Activated T-cell treated with anti-CD3 and anti-CD28 coated beads, Interleukin-2, amount 50 U/mL, for 48 hours (primary cell): Measurements from ENCODE around the gene RAE1.

Experiments used
- DNase-seq, 2 experiments: peaks; one replicate each; pipeline ENCODE4 v3.0.0-alpha.2; 2020

The RAE1 gene

DNA sequence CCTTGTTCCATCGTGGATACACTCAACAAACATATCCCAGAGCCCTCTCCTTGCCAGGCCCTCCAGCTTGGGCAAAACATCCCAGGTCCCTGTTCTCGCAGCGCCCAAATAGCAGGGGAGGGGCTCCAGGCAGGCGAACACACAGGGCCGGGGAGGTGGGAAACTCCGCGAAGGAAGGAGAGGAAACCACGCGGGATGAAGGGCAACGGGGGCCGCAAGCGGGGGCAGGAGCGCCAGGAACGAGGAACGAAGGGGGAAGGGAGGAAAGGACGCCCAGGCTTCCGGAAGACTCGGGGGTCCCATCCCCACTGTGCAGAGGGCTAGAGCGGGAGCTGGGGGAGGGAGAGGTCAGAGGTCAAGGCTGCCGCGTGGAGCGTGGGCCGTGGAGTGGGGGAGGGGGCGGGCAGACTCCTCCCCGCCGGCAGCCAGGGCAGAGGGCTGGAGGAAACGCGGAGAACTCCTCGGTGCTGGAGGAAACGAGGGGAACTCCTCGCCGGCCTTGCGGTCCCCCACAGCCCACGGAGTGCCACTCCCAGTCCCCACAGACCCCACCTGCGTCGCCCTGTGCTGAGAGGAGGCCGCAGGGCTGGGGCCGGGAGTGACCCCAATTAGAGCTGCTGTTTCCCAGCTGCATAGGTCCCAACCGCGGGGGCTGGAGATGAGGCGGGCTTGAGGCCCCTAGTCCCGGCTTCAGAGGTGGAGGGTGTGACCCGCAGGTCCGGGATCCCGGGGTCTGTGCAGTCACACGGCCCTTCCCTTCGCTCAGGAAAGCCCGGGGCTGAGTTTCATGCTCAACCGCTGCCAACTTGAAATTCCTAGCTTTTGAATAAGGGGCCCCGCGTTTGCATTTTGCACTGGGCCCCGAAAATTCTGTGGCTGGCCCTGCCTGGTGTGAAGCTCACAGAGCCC, 38.9 kb downstream of the RAE1 start:
- DNase-seq: peak; percentile 79 to 80

DNA sequence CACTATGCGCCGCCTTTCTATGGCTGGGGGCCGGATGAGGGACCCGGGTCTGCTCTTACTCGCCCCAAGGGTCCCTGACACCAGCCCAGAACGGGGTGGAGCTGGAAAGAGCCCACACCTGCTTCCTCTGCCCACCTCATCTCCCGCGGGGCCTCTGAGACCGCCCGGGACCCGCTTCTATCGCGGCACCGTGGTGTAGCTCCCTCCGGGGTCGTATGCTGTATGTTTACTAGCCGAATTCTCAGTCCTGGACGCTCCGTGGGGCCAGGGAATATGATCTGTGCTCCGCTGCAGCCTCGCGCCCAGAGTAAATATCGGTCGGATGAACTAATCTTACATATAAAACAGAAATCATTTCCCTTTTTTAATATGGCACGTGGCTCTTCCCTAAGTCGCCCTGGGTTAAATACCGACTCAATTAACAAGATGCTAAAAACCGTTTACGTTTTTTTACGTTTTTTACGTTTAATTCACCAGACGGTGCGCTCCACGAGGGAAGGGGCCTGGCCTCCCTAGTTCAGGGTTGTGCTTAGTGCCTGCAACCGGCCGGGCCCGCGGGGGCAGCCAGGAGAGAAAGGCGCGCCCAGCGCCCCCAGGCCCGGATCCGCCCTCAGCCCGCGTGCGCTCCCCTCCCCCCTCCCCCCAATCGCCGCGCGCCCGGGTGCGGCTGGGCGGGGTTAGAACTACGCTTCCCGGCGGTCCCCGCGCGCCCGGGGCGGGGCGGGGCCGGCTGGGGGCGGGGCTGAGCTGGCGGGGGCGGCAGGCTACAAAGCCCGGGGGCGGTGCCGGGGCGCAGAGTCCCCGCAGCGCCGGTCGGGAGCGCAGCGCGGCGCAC, 39.8 kb downstream of the RAE1 start, which contains the start of gene RBM38:
TSS of gene RBM38 (plus strand) at position 793 of the 835 bp plus-strand sequence. CDS start 186 bp downstream, outside the sequence.
- peak; percentile 86 to 88 for DNase-seq

DNA sequence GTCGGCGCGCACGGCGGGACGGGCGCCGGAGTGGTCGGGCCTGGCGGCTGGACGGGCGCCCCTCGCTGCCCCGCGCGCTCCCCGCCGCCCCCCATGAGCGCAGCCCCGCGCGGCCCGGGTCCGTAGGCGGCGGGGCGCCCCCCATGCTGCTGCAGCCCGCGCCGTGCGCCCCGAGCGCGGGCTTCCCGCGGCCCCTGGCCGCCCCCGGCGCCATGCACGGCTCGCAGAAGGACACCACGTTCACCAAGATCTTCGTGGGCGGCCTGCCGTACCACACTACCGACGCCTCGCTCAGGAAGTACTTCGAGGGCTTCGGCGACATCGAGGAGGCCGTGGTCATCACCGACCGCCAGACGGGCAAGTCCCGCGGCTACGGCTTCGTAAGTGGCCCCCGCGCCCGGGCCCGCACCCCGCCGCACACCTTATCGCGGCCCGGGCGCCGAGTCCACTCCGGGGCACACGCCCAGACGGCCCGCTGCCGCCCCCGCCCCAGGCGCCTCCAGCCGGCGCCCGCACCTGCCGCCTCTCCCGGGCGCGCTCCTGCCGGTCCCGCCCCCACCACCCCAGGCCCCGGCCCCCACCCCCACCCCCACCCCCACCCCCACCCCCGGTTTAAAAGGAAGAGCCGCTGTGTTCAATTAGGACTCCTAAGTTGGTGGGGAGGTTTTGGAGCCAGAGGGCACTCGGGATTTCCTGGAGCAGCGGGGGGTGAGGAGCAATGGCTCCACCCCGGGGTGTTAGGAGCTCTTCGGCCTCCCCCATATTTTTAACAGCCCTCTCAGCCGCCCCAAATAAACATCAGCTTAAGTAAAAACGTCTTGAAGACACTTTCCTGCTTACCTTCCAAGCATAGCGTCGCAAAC, 40.6 kb downstream of the RAE1 start:
- peak; percentile 56 to 63 for DNase-seq

DNA sequence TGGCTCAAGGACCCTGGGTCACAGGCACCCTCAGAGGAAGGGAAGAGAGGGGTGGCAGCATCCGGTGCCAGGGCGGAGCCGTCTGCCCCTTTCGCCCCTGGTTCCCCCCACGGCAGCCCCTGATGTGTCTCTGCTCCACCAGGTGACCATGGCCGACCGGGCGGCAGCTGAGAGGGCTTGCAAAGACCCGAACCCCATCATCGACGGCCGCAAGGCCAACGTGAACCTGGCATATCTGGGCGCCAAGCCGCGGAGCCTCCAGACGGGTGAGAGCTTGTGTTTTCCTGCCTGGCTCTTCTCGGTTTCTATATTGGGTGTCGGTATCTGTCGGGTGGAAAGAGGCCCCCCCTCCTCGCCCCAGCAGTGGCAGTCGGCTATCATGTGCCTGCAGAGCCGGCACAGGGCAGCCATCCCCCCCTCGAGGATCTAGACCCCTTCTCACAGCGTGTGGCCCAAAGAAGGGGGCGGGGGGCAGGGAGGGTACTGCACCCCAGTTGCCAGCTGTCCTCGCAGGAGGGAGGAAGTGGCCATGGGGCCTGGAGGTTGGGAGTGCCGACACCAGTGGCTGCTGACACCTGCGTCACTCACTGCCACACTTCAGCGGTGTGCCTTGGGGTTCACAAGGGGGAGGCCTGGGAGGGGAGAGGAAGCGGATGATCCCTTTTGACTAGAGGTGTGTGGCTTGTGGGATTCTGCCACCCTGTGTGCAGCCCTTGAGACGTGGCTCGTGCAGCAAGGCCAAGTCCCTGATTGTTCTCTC, 41.6 kb downstream of the RAE1 start:
- peak; percentile 80 to 82 for DNase-seq

DNA sequence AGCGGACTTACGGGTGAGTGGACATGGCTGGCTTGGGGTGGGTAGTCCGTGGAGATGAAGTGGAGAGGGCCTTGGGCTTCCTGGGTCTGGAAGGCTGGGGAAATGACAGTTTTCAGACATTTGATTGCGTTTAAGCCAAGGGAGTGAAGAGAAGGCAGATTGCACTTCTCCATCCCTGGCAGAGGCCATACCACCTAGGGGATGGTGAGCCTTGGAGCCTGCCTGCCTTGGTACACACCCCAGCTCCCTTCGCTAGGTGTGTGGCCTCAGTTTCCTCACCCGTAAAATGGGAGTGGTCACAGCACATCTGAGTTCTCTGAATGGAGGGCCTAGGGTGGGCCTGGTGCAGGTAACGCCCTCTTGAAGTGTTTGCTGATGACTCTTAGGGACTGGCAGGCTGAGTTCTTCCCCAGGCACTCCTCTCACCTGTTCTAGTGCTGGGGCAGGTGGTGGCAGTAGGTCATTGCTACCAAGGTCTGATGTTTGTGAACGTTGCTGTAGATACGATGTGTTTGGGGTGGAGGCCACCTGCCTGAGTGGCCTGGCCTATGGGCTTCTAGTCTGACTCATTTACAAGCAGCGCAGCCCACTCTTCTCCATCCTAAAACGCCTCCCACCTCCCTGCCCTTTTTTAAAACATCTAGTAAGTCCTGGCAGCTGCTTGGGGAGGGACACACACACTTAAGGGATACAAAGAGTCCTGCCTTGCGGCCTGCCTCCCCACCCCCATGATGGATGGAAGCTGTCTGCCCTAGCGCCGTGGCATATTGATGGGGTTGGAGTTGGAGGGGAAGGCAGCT, 42.5 kb downstream of the RAE1 start:
- DNase-seq: no peak

DNA sequence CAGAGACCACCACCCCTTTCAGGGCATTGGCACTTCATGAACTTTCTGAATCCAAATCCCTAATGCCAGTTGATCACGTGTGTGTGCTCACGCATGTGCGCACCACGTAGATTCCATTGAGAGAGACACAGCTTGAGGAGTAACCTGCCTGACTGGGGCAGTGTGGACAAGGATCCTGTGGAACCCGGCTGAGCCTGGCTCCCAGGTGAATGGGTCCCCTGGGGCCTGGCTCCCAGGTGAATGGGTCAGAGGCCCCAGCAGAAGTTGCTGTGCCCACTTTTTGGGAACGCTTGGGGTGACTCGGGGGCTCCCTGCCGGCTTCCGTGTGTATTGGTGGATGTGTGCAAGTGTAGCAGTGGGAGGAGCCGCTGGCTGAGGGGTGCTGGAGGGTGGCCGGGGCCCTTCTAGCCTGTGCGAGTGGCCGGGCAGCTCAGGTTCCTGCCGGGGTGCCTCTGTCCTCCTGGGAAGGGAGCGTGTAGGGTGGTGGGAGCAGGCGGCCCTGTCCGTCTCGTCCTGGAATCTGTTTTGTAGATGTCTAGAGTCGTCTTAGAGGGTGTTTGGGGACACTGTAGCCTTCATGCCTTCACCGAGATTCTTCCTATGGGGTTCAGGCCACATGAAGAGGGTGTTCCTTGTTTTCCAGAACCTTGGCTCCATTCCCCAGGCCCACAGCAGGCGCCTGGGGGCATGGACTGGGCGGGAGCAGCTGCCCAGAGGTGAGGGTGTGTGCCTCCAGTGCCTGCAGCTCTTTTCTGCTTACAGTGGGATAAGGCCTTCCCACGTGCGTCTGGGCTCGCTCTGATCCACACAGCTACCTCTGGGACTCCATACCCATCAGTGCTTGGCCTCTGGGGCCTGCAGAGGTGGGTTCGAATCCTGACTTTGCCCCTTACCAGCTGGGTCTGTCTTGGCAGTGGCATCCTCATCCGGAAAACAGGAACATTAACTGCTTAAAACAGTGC, 43.3 kb downstream of the RAE1 start:
- no peak for DNase-seq

DNA sequence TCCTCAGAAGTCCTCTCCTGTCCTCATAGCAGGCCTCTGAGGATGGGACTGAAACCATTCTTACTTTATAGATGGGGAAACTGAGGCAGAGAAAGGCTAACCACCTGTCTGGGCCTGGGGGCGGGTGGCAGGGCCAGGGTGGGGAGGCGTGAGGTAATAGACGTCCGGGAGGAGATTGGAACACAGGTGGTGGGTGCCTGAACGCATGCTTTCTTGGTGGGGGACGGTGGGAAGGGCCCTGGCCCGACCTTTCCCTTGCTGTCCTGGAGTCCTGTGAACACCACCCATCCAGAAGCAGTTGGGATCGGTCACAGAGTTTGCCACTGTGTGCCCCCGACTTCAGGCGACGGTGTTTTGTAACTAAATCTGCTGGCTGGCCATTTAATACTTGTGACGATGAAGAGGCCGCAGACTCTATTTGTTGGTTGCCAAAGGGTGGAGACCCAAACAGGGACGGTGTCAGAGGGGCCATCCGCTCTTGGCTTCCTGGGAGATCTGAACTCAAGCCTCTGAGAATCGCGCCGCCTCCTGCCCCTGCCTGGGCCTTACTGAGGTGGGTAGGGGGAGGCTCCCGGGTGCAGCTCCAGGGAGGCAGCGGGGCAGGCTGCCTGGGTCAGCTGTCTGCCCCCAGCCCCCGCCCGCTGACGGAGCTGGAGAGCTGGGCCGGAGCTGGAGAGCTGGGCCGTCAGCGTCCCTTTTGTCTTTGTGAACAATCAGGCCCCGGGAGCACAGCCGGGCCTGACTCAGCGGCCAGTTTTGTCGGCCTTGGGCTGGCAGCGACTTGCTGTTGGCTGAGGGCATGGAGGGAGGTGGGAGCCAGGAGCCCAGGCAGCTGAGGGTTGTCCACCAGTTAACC, 44.3 kb downstream of the RAE1 start:
- no peak for DNase-seq

DNA sequence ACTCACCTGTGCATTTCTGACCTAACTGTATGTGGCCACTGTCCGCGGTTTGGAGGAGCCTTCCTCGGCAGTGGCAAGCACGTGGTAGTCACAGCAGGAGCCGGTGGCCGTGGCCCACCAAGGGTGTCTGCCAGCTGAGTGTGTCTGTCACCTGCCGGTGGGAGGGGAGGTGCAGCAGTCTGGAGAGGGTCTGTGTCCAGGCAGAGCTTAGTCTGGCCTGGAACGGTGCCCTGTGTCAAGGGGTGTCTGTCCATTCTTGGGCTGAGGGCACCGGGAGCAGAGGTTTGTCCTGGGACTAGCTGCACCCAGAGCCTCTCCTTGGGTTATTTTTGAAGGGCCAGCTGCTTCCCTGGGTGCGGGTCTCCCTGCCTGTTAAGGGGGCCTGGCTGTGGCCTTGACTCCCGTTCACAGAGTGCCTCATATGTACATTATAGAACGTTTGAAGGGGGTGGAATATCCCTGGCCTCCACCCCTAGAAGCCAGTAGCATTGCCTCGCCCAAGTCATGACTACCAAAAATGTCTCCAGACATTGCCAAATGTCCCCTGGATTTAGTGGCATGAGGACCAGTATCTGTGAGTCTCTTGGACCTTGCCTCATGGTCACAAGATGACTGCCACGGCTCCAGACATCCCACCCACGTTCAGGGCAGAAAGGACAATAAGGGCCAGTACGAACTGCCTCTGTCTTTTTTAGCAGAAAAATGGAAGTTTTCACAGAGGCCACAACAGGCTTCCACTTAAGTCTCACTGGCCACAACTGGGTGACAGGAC, 45.3 kb downstream of the RAE1 start:
- DNase-seq: no peak

DNA sequence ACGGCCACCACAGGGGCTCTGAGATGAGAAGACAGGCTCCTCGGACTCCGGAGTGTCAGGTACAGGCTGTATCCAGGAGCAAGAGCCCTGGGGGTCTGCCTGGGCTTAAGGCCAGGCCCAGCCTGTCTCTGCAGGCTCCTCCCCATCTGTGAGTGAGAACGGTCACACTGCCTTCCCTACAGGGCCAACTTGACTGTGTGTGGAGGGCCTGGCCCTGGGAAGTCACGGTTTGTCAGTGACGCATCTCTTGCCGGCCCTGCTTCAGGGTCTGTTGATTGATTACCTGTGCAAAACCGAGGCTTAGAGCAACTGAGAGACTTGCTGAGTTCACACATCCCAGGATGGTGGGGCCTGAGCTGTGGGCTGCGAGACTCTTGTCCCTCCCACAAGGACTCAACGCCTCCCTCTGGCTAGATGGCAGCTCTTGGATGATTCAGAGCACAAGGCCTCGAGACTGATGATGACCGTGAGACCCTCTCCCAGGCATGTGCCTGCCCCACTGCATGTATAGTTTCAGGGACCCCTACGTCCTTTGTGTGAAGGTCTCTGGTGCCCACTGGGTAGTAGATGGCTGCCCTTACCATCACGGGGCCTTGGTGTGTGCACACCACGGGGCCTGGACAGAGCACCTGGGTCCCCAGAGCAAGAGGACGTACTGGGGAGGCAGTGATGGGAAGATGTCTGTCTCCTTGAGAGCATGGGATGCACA, 46.1 kb downstream of the RAE1 start:
- peak; percentile 56 to 61 for DNase-seq

DNA sequence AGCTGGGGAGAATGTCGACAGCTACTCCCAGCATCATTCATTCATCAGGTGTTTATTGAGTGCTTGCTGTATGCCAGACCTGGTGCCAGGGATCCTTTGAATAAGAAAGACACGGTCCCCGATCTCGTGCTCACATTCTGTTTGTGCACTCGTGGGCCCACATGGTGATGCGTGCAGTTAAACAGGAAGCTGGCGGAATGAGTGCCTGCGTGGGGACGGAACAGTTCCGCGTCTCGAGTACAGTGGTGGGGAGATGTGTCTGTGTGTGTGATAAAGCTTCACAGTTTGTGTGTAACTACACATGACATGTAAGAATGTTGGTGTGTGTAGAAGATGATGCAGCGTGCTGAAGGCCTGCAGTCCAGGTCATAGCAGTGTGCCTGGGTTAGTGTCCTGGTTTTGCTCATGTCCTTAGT, 46.6 kb downstream of the RAE1 start:
- DNase-seq: peak; percentile 66 to 69

DNA sequence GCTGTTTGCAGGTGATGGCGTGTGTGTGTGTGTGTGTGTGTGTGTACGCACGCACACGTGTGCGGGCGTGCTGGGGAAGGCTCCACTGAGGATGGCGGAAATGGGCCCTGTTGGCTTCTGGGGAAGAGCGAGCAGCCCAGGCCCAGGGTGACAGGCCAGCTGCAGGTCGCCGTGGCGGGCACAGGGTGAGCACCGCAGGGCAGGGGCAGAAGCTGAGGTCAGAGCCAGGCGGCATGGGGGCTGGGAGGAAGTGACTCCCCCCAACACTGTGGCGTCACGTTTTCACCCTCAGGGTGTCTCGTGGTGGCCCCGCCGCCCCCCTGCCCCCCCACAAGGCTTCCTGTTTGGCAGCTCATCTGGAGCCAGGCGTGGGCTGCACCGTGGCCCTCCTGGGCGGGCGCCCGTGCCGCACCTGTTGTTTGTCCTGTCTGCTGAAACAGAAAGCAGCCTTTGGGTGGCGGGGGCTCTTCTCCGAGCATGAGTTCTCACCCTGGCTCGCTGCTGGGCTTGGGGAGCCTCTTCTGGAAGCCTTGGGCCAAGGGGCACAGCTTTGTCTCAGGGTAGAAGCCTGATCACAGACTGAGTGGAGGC, 47.3 kb downstream of the RAE1 start:
- peak; percentile 85 to 89 for DNase-seq

DNA sequence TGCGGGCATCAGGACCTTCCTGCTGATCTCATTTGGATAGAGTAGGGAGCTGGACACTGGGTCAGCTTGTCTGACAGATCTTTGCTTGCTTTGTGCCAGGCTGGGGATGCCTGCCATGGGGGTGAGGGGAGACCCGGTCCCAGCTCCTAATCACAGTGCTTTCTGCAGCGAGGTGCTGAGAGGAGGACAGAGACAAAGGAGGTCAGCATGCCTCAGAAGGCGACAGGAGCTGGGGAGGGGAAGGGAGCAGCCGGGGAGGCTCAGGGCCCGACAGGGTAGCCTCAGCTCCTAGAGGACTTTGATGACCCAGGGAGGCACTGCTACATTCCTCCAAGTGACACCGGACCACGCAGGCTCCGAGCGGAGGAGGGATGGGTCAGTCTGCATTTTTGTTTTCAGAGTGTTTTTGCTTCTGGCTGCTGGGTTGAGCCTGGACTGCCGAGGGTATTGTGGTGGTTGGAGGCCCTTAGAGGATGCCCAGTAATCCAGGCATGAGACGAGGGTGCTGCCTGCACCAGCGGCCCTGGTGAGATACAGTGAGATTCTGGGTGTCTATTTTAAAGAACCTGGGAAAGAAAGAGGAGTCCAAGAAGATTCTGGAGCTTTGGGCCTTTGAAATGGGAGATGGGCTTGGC, 48.0 kb downstream of the RAE1 start:
- DNase-seq: no peak

DNA sequence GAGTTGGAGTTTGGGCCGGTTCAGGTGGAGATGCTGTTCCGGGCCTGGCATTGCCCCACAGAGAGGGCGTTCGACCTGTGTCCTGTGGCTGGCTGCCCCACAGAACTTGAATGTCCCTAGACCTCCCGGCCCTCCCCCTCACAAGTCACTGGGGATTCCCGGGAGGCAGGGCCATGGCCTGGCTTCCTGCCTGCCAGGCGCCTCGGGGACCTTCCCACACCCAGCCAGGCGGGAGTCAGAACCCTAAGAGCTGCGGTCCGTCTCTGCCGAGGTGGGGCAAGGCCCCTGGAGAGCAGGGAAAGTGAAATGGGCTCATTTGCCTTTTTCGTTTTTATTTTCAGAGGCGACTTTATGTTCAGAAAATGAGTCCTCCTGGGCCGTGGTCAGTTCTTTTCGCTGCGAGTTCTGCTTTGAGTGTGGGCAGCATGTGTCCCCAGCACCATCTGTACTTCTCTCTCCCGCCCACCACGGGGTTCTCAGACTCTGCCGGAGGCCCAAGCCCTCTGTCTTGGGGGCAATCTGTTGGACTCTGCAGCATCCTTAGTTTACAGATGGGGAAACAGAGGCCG, 48.6 kb downstream of the RAE1 start:
- DNase-seq: peak; percentile 74 to 76

DNA sequence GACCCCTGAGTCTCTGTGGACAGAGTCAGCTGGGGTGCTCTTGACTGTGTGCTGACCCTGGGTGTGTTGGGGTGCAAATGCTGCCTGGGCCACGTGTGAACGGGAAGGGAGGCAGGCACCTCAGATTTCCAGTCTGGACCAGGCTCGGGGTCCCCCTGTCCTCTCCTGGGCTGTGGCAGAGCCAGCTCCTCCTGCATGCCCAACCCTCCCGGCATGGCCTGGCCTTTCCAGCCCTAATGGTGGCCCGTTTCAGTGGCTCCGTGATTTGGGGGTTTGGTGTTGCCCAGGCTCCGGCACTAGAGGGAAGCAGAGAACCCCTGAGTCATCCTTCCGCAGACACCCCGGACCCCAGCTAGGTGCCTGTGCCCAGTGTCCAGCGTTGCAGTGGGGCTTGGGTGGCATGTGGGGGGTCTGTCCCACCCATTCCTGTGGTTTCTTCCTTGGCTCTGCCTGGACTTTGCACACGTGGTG, 49.2 kb downstream of the RAE1 start:
- peak in 1 of 2 experiments; percentile 41 for DNase-seq

DNA sequence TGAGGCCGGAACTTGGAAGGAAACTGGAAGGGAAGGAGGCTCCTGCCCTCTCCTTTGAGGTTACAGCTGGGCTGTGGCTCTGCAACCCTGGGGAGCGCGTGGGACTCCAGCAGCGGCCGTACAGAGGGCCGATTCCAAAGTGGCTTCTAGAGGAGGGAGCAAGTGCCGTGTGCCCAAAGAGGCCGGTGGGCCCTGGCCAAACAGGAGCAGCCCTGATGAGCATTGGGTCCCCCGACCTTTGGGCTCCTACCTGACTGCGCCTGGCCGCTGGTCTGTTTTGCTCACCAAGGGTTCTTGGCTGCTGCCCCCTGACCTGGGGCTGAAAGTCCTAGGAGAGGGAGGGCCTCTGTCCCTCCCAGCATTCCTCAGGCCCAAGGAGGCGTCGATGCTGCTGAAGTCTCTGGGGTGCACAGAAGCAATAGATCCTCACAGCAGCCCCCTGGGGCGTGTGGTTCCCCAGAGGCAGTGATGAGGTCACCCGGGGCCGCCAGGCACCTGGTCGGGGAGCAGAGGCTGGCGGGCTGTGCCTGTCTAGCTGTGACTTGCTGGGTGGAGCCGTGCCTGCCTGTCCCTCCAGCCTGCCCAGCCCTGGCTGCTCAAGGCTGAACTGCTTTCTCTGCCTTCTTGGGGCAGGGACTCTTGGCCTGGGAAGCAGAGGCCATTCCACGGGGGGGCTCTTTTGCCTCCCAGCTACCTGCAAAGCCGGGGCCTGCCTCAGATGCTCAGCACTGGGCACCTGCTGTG, 49.9 kb downstream of the RAE1 start:
- DNase-seq: no peak
